Cardiac septum (tissue), 1 donor: ENCODE measurements around the gene GALNT17. TPM values are rescaled to one million over a fixed set of nuclear protein-coding genes. Genes with fewer than 3 reads are reported as not detected.
"Not testable (repeated sequence)": the region's sequence is repeated elsewhere in the genome, so short reads cannot be mapped to it uniquely, and the experiment has no call there.

Source experiments
- DNase-seq: peaks from one replicate; pipeline ENCODE4 v3.0.0-alpha.2; 2020; ENCODE audit warnings: low spot score
- intact Hi-C: fragments of 100-400 bp; cut with DNase I; formaldehyde crosslinking; loops from one replicate; pipeline ENCODE4 v1.14.0; 2022
- total RNA-seq: library from RNA; stranded (reverse); fragmentation: NEBNext Ultra II Directional; extraction: Animal tissue kit (Norgen Biotek cat#: 25700); gene quantifications from one replicate; pipeline ENCODE4 v1.2.1, GENCODE V29; 2021
- donor health status: DM: no; HTN: no; CAD: no.

GALNT17 gene
- total RNA-seq, 1 donor from 2014 or later, result 60.6 TPM

- DNase-seq, result no peak
- intact Hi-C loops, result loop anchor here (10.0 kb wide), 2 partner anchors 153 to 383 kb away; no protein-coding TSS in a partner anchor
These were observed 486.3 kb downstream of the GALNT17 start for GRCh38 chr7:71618278-71618677.

GRCh38 chr7:71625545-71625944, 493.6 kb downstream of the GALNT17 start:
- intact Hi-C loops, result no loop called here
- DNase-seq, result no peak

- intact Hi-C loops, result no loop called here
These were observed 494.3 kb downstream of the GALNT17 start for GRCh38 chr7:71626206-71626605.

GRCh38 chr7:71627651-71628050, 495.7 kb downstream of the GALNT17 start:
- intact Hi-C loops, result no loop called here
- no peak for DNase-seq

More at GRCh38 chr7:71626206-71626605, 494.3 kb downstream of the GALNT17 start:
- DNase-seq, result no peak

- intact Hi-C loops, result no loop called here
- peak; percentile 1 for DNase-seq
These were observed 498.6 kb downstream of the GALNT17 start for GRCh38 chr7:71630516-71630915.

- intact Hi-C loops, result no loop called here
- DNase-seq, result no peak
These were observed 501.6 kb downstream of the GALNT17 start for GRCh38 chr7:71633551-71634008.

GRCh38 chr7:71635849-71636248, 503.9 kb downstream of the GALNT17 start:
- intact Hi-C loops, result not testable (repeated sequence)
- peak; percentile 31 for DNase-seq

GRCh38 chr7:71636329-71636728, 504.4 kb downstream of the GALNT17 start:
- intact Hi-C loops, result no loop called here
- DNase-seq, result peak; percentile 73

- intact Hi-C loops, result no loop called here
- peak; percentile 39 for DNase-seq
These were observed 505.6 kb downstream of the GALNT17 start for GRCh38 chr7:71637578-71637977.

GRCh38 chr7:71638108-71638507, 506.2 kb downstream of the GALNT17 start:
- intact Hi-C loops, result no loop called here
- peak; percentile 22 for DNase-seq

- DNase-seq, result peak; percentile 29
- intact Hi-C loops, result no loop called here
These were observed 507.6 kb downstream of the GALNT17 start for GRCh38 chr7:71639382-71640085.

GRCh38 chr7:71643031-71643430, 511.1 kb downstream of the GALNT17 start:
- DNase-seq, result peak; percentile 59
- intact Hi-C loops, result not testable (repeated sequence)

GRCh38 chr7:71645836-71646235, 513.9 kb downstream of the GALNT17 start:
- DNase-seq, result no peak
- intact Hi-C loops, result no loop called here

- DNase-seq, result no peak
- intact Hi-C loops, result no loop called here
These were observed 517.9 kb downstream of the GALNT17 start for GRCh38 chr7:71649812-71650211.

- intact Hi-C loops, result no loop called here
- no peak for DNase-seq
These were observed 518.9 kb downstream of the GALNT17 start for GRCh38 chr7:71650653-71651337.

GRCh38 chr7:71652510-71652909, 520.6 kb downstream of the GALNT17 start:
- no peak for DNase-seq
- intact Hi-C loops, result no loop called here

GRCh38 chr7:71657386-71657785, 525.4 kb downstream of the GALNT17 start:
- DNase-seq, result no peak
- intact Hi-C loops, result no loop called here

- intact Hi-C loops, result loop anchor here (10.0 kb wide), 1 partner anchor 65 kb away; no protein-coding TSS in a partner anchor
- no peak for DNase-seq
These were observed 527.7 kb downstream of the GALNT17 start for GRCh38 chr7:71659622-71660021.

GRCh38 chr7:71661671-71662224, 529.8 kb downstream of the GALNT17 start:
- intact Hi-C loops, result loop anchor here (10.0 kb wide), 1 partner anchor 63 kb away; no protein-coding TSS in a partner anchor

GRCh38 chr7:71665716-71666115, 533.8 kb downstream of the GALNT17 start:
- intact Hi-C loops, result loop anchor here (10.0 kb wide), 1 partner anchor 59 kb away; no protein-coding TSS in a partner anchor
- DNase-seq, result no peak

More at GRCh38 chr7:71661671-71662224, 529.8 kb downstream of the GALNT17 start:
- peak; percentile 74 for DNase-seq
